GM18873 (cell line): ENCODE measurements around the gene MRO.
A peak's percentile ranks its signal among the peaks of the same experiment; 100 is the strongest.
"Not testable (repeated sequence)": the region's sequence is repeated elsewhere in the genome, so short reads cannot be mapped to it uniquely, and the experiment has no call there.

Experiments
- ATAC-seq: cut with Tn5 transposase; IDR thresholded peaks from one replicate; pipeline ENCODE4 v1.9.1; 2021; ENCODE audit warnings: mild to moderate bottlenecking, moderate library complexity, moderate number of reproducible peaks; ENCODE audit not compliant: unreplicated experiment, low FRiP score

MRO gene

GRCh38 chr18:50819728-50820378 is at the start of gene MRO:
Gene MRO (minus strand): TSS chr18:50820016. CDS start chr18:50809400, 10,616 bp downstream.
- peak; percentile 82 for ATAC-seq

- no peak for ATAC-seq
Observed at GRCh38 chr18:50869150-50869549, 49.3 kb upstream of the MRO start.

- no peak for ATAC-seq
Observed at GRCh38 chr18:50866765-50867164, 46.9 kb upstream of the MRO start.

- ATAC-seq = no peak
Observed at GRCh38 chr18:50863840-50864375, 44.1 kb upstream of the MRO start.

GRCh38 chr18:50862401-50862800 is 42.6 kb upstream of the MRO start:
- ATAC-seq = no peak

- no peak for ATAC-seq
Observed at GRCh38 chr18:50861617-50862016, 41.8 kb upstream of the MRO start.

- ATAC-seq = no peak
Observed at GRCh38 chr18:50859793-50860555, 40.2 kb upstream of the MRO start.

- ATAC-seq = no peak
Observed at GRCh38 chr18:50857694-50858093, 37.9 kb upstream of the MRO start.

GRCh38 chr18:50857166-50857565 is 37.4 kb upstream of the MRO start:
- not testable (repeated sequence) for ATAC-seq

GRCh38 chr18:50855976-50856757 is 36.4 kb upstream of the MRO start:
- ATAC-seq = no peak

GRCh38 chr18:50853863-50854271 is 34.1 kb upstream of the MRO start:
- no peak for ATAC-seq

GRCh38 chr18:50850307-50851065 is 30.7 kb upstream of the MRO start:
- ATAC-seq = no peak

GRCh38 chr18:50849419-50849821 is 29.6 kb upstream of the MRO start:
- no peak for ATAC-seq

- no peak for ATAC-seq
Observed at GRCh38 chr18:50848991-50849390, 29.2 kb upstream of the MRO start.

GRCh38 chr18:50848061-50848551 is 28.3 kb upstream of the MRO start:
- ATAC-seq = no peak

GRCh38 chr18:50847192-50847591 is 27.4 kb upstream of the MRO start:
- no peak for ATAC-seq

GRCh38 chr18:50844960-50845359 is 25.1 kb upstream of the MRO start:
- no peak for ATAC-seq

GRCh38 chr18:50844554-50844953 is 24.7 kb upstream of the MRO start:
- ATAC-seq = no peak

- no peak for ATAC-seq
Observed at GRCh38 chr18:50842846-50843245, 23.0 kb upstream of the MRO start.

- ATAC-seq = no peak
Observed at GRCh38 chr18:50839996-50840395, 20.2 kb upstream of the MRO start.
